ENCODE results near the gene ZCCHC24.

DNA sequence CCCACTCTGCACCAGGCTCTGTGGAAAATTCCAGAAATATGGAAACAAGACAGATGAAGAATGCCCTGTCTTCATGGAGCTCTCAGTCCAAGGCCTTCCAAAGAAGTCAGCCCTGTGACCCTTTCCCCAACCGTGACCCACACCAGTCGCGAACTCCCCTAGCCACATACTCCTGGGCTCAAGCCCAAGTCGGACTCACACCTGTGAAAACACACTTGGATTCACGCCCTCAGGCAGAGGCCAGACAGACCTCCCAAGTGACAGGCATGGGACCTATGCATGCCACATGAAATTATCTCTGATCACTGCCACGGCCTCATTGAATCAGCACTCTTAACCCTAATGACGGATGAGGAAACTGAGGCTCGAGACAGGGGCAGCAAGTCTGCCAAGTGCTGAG is 42.5 kb downstream of the ZCCHC24 start:
- TF ChIP-seq, protein P1, sequence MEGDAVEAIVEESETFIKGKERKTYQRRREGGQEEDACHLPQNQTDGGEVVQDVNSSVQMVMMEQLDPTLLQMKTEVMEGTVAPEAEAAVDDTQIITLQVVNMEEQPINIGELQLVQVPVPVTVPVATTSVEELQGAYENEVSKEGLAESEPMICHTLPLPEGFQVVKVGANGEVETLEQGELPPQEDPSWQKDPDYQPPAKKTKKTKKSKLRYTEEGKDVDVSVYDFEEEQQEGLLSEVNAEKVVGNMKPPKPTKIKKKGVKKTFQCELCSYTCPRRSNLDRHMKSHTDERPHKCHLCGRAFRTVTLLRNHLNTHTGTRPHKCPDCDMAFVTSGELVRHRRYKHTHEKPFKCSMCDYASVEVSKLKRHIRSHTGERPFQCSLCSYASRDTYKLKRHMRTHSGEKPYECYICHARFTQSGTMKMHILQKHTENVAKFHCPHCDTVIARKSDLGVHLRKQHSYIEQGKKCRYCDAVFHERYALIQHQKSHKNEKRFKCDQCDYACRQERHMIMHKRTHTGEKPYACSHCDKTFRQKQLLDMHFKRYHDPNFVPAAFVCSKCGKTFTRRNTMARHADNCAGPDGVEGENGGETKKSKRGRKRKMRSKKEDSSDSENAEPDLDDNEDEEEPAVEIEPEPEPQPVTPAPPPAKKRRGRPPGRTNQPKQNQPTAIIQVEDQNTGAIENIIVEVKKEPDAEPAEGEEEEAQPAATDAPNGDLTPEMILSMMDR (IDR thresholded peaks at IDR 0.05): no peak
- TF ChIP-seq EZH2phosphoT487 (IDR thresholded peaks at IDR 0.05) (no peak), EZH2 (IDR thresholded peaks at IDR 0.05) (no peak)
